ENCODE results near the gene KRT72.

DNA sequence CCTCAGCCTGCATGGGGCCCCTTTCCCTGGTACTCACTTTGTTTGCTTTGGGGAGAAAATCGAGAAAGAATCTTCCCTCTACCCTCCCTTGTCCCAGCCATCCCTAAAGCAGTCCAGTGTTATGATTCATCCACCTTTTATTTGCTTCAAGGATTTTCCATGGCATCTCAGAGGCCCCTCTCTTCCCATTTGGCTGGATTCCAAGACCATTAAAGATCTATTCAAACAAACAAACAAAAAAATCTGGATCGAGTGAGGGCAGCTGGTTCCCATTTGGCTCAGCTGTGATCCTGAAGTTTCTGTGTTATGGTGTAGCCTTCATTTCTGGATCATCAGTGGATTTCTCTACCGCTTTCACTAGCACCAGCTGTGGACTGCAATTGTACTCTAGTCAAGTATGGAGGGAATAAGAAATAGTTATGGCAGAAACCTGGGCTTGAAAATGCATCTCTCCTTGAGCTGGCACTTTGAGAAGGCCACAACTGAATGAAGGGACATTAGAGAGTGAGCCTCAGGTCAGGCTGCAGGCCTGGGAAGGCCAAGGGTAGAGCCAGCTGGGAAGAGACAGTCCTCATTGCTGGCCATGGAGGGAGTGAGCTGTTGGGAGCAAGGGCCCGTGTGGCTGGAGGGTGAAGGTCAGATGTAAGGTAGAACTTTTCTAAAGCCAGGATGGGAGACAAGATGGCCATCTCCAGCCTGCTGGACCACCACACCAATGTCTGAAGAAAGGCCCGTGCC is 62.0 kb downstream of the KRT72 start:
- TF ChIP-seq POLR2AphosphoS5 (IDR thresholded peaks at IDR 0.05; ENCODE audit: low read depth, low read length) = no peak
- TF ChIP-seq, protein P1, sequence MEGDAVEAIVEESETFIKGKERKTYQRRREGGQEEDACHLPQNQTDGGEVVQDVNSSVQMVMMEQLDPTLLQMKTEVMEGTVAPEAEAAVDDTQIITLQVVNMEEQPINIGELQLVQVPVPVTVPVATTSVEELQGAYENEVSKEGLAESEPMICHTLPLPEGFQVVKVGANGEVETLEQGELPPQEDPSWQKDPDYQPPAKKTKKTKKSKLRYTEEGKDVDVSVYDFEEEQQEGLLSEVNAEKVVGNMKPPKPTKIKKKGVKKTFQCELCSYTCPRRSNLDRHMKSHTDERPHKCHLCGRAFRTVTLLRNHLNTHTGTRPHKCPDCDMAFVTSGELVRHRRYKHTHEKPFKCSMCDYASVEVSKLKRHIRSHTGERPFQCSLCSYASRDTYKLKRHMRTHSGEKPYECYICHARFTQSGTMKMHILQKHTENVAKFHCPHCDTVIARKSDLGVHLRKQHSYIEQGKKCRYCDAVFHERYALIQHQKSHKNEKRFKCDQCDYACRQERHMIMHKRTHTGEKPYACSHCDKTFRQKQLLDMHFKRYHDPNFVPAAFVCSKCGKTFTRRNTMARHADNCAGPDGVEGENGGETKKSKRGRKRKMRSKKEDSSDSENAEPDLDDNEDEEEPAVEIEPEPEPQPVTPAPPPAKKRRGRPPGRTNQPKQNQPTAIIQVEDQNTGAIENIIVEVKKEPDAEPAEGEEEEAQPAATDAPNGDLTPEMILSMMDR (IDR thresholded peaks at IDR 0.05 in 2 of 3, conservative IDR thresholded peaks at IDR 0.05 in 1 of 3; ENCODE audit: borderline replicate concordance in 1 of 3, insufficient read depth in 1 of 3, low read depth in 2 of 3, low read length in 2 of 3) = no peak
- TF ChIP-seq YY1 (IDR thresholded peaks at IDR 0.05; ENCODE audit: extremely low read depth, insufficient replicate concordance, low read depth, low read length) = no peak
- no peak for TF ChIP-seq EZH2phosphoT487 (IDR thresholded peaks at IDR 0.05; ENCODE audit: borderline replicate concordance)
- no peak for TF ChIP-seq ELF1 (IDR thresholded peaks at IDR 0.05; ENCODE audit: borderline replicate concordance, low read depth)
- TF ChIP-seq POLR2A (IDR thresholded peaks at IDR 0.05; ENCODE audit: borderline replicate concordance, extremely low read depth, insufficient read depth, insufficient read length) = no peak
- no peak for TF ChIP-seq EZH2 (IDR thresholded peaks at IDR 0.05)
- TF ChIP-seq, protein P2, sequence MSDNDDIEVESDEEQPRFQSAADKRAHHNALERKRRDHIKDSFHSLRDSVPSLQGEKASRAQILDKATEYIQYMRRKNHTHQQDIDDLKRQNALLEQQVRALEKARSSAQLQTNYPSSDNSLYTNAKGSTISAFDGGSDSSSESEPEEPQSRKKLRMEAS (IDR thresholded peaks at IDR 0.05) = no peak
- TF ChIP-seq, protein P3, sequence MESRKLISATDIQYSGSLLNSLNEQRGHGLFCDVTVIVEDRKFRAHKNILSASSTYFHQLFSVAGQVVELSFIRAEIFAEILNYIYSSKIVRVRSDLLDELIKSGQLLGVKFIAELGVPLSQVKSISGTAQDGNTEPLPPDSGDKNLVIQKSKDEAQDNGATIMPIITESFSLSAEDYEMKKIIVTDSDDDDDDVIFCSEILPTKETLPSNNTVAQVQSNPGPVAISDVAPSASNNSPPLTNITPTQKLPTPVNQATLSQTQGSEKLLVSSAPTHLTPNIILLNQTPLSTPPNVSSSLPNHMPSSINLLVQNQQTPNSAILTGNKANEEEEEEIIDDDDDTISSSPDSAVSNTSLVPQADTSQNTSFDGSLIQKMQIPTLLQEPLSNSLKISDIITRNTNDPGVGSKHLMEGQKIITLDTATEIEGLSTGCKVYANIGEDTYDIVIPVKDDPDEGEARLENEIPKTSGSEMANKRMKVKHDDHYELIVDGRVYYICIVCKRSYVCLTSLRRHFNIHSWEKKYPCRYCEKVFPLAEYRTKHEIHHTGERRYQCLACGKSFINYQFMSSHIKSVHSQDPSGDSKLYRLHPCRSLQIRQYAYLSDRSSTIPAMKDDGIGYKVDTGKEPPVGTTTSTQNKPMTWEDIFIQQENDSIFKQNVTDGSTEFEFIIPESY (IDR thresholded peaks at IDR 0.05; ENCODE audit: extremely low read depth, insufficient replicate concordance, low read length) = no peak
- TF ChIP-seq RAD21 (IDR thresholded peaks at IDR 0.05; ENCODE audit: low read depth) = no peak
- no peak for TF ChIP-seq ZNF274 (IDR thresholded peaks at IDR 0.05; ENCODE audit: low read depth, low read length)

All from HCT116 (cell line).